GM18907 (cell line): ENCODE results near the gene OLFM1.
"Not testable (repeated sequence)": the region's sequence is repeated elsewhere in the genome, so short reads cannot be mapped to it uniquely, and the experiment has no call there.

ENCODE experiments used
- ATAC-seq: cut with Tn5 transposase; IDR thresholded peaks from one replicate; pipeline ENCODE4 v1.9.1; 2021; ENCODE audit warnings: mild to moderate bottlenecking, moderate library complexity; ENCODE audit not compliant: unreplicated experiment

Gene OLFM1

GRCh38 chr9:135148386-135148785, 60.9 kb downstream of the OLFM1 start:
- no peak for ATAC-seq

DNA sequence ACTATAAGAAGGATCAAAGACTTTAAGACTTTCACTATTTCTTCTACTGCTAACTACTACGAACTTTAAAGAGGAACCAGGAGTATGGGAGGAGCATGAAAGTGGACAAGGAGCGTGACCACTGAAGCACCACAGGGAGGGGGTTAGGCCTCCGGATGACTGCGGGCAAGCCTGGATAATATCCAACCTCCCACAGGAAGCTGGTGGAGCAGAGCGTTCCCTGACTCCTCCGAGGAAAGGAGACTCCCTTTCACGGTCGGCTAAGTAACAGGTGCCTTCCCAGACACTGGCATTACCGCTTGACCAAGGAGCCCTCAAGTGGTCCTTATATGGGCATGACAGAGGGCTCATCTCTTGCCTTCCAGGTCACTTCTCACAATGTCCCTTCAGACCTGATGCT, 62.4 kb downstream of the OLFM1 start:
- ATAC-seq: not testable (repeated sequence)

GRCh38 chr9:135150981-135151380, 63.5 kb downstream of the OLFM1 start:
- no peak for ATAC-seq

DNA sequence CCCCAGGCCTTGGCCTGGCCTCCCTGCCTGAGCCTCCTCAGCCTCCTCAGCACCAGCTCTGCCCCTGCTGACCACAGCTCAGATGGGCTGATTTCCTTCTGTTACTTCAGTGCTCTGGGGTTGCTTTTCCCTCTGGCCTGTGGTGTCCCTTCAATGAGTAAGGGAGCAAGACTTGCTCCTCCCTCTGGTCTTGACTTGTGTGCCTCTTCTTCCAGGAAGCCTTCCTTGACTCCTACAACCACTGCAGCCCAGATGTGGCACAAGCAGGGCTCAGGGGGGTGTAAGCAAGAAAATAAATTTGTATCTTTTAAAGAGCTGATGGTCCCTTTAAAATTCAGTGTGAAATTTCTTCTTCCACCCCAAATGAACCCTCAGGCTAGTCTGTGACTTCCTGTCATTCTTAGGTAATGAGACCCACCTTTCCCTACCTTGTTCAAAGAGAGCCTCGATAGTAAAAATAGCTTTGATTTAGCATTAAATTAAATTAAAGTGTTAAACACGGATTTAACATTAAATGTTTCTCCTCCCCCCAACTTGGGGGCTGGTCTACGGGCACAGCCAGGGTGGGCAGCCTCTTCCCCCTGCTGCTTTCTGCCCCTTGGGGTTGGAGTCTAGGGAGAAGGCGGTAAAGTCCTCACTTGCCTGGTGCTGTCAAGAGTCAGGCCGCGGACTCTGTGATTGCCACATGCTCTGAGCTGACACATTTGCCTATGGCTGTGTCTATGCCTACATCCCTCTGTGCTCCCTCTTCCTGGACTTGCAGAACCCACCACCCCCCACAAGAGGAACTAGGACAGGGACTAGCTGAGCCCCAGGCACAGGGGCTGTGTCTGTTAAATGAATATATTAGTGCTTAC, 64.5 kb downstream of the OLFM1 start:
- ATAC-seq: no peak

- no peak for ATAC-seq
Observed at GRCh38 chr9:135152614-135153334, 65.3 kb downstream of the OLFM1 start.

DNA sequence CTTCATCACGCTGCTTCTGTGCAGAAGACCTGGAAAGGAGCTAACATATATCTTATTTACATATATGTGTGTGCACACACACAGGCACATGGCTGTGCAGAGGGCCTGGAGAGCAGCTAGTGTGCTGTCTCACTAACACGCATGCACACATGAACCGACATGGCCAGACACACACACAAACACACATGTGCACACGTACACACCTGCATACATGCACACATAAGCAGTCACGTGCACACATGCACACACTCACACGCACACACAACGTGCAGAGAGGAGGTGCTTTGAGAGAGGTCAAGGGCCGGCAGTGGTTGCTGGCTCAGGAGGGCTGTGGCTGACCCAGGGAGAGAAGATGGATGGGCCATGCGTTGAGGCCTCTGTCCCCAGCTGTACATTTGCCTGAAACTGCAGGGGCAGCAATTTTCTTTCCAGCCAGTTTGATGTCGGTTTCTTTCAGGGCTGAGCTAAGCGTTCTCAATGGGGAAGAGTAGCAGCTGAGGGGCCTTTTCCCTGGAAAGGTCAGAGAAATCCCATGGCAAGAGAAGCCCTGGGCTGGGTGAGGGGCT, 66.7 kb downstream of the OLFM1 start:
- ATAC-seq: no peak

DNA sequence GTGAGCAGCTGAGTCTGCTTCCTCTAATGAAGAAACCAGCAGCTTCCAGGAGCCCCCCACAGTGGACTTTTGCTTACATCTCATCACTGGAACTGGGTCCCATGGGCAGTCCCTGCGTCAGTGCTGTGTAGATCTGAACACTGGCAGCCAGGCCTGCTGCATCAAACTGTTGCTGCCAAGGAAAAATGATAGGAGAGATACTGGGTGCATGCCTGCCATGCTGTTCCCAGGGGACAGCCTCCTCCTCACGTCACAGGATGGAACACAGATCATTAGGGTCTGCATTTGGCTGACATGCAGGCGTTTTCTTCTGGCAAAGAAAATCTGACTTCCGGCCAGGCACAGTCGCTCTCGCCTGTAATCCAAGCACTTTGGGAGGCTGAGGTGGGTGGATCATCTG, 67.9 kb downstream of the OLFM1 start:
- ATAC-seq: no peak

- no peak for ATAC-seq
Observed at GRCh38 chr9:135156525-135157510, 69.3 kb downstream of the OLFM1 start.

DNA sequence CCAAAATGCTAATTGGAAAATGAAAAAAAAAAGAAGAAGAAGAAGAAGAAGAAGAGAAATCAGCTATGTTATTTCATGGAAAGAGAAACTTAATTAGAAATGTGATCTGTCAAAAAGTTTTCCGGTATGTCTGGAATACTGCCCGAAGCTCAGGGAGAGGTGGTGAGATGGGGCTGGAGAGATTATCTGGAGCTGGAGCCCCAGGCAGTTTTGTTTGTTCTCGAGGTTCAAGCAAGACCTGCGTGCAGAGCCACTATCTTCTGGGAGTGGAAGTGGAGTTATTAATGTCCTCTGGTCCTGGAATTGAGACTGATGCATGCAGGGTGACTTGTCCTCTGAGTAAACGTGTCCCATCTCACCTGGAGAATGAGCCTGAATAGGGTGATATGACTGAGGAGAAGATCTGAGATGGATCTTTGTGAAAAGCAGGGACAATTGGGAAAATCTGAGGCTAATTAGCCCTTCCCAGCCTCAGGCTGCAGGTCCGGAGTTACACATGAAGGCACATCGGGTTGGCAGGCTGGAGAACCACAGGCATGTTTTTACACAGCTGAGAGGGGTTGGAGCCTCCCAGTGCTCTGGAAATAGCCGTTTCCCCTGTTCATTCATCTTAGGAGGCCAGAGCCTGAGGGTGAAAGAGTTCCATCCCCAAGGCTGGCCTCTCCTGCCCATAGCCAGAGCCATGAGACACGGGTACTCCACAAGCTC, 70.5 kb downstream of the OLFM1 start:
- no peak for ATAC-seq

DNA sequence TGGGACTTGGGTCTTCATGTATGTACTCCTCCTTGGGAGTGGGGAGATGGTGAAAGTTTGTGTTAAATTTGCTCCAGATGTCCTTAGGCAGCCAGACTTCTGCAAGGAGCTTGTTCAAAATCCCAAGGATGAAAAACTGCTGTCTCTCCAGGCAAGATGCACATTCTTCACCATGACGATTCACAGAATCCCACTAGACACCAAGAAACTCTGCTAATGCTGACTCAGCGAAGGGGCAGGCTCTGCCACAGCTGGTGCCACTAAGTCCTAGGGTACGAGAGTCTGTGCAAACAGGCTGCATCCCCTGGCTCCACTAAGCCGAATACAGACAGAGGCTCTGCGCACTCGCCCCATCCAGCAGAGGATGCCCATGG, 71.1 kb downstream of the OLFM1 start:
- ATAC-seq: no peak

GRCh38 chr9:135159801-135160200, 72.3 kb downstream of the OLFM1 start:
- ATAC-seq: no peak

GRCh38 chr9:135160862-135161261, 73.4 kb downstream of the OLFM1 start:
- no peak for ATAC-seq

DNA sequence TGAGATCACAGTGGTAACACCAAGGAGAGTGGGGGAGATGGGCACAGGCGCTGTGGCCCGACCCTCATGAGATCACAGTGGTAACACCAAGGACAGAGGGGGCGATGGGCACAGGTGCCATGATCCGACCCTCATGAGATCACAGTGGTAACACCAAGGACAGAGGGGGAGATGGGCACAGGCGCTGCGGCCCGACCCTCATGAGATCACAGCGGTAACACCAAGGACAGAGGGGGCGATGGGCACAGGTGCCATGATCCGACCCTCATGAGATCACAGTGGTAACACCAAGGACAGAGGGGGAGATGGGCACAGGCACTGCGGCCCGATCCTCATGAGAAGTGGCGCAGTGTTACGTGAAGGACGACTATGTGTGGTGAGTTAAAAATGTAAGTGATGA, 75.1 kb downstream of the OLFM1 start:
- ATAC-seq: not testable (repeated sequence)

- ATAC-seq: no peak
Observed at GRCh38 chr9:135163023-135163780, 75.7 kb downstream of the OLFM1 start.

DNA sequence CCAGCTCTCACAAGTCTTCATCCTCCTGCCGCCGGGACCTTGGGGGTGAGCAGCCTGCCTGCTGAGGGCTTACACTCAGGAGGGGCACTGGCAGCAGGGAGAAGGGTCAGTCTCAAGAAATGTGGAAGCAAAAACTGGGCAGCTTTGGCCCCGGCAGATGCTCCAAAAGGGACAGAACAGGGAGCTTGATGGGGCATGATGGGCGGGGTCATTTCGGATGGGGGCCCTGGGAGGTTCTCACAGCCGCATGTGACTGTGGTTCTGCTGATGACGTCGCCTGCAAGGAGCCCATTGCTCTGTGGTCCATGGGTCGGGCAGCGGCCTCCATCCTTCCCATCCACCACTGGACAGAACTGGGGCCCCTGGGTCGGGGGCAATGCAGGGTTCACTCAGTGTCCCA, 76.6 kb downstream of the OLFM1 start:
- ATAC-seq: no peak

GRCh38 chr9:135165003-135165711, 77.7 kb downstream of the OLFM1 start:
- ATAC-seq: no peak

GRCh38 chr9:135165756-135166519, 78.5 kb downstream of the OLFM1 start:
- no peak for ATAC-seq

- ATAC-seq: no peak
Observed at GRCh38 chr9:135166565-135166964, 79.1 kb downstream of the OLFM1 start.
